Measurements from ENCODE around the gene MYO1C.

DNA sequence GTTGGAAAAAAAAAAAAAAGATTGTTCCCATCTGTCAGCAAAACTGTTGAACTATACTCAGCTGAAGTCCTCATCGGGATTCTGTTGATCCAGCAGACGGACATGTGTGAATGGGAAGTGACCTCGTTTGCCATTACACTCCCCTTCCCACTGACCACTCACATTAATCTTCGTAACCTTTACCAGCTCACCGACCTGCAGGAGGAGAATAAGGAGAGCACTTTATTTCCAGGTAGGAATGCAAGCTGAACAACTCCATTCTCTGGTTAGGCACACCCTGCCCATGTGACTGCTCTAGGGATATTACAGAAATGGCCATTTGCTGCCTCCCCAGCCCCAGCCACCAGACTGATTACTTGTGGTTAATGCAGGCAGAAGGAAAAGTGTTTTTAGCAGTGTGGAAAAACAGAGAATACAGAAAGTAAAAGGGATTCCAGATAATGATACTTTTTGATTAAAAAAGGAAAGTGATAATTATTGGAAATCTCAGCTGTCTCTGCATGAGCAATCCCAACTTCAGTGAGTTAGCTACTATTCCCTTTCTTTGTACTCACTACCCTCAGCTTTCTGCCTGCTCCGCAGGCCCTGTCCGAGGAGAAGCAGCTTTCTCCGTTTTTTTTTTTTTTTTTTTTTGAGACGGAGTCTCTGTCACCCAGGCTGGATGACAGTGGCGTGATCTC is 68.9 kb downstream of the MYO1C start:
- TF ChIP-seq, protein P1, sequence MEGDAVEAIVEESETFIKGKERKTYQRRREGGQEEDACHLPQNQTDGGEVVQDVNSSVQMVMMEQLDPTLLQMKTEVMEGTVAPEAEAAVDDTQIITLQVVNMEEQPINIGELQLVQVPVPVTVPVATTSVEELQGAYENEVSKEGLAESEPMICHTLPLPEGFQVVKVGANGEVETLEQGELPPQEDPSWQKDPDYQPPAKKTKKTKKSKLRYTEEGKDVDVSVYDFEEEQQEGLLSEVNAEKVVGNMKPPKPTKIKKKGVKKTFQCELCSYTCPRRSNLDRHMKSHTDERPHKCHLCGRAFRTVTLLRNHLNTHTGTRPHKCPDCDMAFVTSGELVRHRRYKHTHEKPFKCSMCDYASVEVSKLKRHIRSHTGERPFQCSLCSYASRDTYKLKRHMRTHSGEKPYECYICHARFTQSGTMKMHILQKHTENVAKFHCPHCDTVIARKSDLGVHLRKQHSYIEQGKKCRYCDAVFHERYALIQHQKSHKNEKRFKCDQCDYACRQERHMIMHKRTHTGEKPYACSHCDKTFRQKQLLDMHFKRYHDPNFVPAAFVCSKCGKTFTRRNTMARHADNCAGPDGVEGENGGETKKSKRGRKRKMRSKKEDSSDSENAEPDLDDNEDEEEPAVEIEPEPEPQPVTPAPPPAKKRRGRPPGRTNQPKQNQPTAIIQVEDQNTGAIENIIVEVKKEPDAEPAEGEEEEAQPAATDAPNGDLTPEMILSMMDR (IDR thresholded peaks at IDR 0.05): no peak
- no peak for TF ChIP-seq POLR2A (IDR thresholded peaks at IDR 0.05)
